ENCODE measurements around the gene NSUN6.

DNA sequence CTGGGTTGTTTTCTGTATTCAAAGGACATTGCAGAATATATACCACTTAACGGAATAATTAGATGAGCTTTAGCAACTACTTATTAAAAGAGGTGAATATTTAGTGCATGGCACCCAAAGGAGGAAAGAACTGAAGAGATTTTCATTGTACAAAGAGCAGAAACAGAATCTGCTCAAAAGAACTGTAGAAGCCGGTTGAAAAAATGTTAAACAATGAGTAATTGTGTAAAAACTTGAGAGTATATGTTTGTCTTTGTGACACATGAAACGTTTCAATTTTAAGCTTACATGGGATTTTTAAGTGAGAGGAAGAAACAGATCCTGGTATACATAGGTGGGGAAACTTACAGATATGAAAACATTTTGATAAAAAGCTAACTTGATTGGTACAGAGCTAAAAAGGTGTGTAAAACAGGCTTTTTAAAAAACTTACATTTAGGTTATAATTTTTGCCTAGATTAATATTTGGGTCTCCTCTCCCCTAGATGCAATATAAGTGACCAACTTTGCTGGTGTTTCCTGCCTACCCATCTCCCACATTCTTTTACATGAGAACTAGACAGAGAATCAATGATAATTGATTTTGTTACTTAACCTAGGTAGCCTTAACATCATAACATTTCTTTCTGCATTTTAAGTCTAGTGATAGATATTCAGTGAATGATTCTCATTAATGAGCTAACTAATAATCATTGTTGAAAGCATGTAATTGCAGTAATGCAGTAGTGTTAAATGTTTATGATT, 14.6 kb upstream of the NSUN6 start:
- TF ChIP-seq, protein P1, sequence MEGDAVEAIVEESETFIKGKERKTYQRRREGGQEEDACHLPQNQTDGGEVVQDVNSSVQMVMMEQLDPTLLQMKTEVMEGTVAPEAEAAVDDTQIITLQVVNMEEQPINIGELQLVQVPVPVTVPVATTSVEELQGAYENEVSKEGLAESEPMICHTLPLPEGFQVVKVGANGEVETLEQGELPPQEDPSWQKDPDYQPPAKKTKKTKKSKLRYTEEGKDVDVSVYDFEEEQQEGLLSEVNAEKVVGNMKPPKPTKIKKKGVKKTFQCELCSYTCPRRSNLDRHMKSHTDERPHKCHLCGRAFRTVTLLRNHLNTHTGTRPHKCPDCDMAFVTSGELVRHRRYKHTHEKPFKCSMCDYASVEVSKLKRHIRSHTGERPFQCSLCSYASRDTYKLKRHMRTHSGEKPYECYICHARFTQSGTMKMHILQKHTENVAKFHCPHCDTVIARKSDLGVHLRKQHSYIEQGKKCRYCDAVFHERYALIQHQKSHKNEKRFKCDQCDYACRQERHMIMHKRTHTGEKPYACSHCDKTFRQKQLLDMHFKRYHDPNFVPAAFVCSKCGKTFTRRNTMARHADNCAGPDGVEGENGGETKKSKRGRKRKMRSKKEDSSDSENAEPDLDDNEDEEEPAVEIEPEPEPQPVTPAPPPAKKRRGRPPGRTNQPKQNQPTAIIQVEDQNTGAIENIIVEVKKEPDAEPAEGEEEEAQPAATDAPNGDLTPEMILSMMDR (optimal IDR thresholded peaks at IDR 0.05 in 1 of 3, IDR thresholded peaks at IDR 0.05 in 1 of 3, conservative IDR thresholded peaks at IDR 0.05 in 1 of 3; ENCODE audit: extremely low read depth in 1 of 3, insufficient read depth in 2 of 3, low read length in 3 of 3) = no peak
- no peak for TF ChIP-seq EZH2 (IDR thresholded peaks at IDR 0.05; ENCODE audit: low read length)
